Activated CD8-positive, alpha-beta memory T cell treated with anti-CD3 and anti-CD28 coated beads, Interleukin-2, amount 50 U/mL, for 1 hour (primary cell): ENCODE data around the gene KLHL20.
"Not testable (repeated sequence)": the region's sequence is repeated elsewhere in the genome, so short reads cannot be mapped to it uniquely, and the experiment has no call there.

Experiments
- DNase-seq: peaks from one replicate; pipeline ENCODE4 v3.0.0-alpha.2; 2020; ENCODE audit errors: extremely low read depth

Gene KLHL20

GRCh38 chr1:173714759-173715537 is at the start of gene KLHL20:
KLHL20 (plus strand) TSS chr1:173714981; CDS start chr1:173716044, 1,063 bp downstream.
- DNase-seq = peak; percentile 71

- no peak for DNase-seq
Observed at GRCh38 chr1:173666646-173667045, 48.1 kb upstream of the KLHL20 start.

- DNase-seq = no peak
Observed at GRCh38 chr1:173669491-173669941, 45.3 kb upstream of the KLHL20 start, which contains the start of gene ANKRD45. ANKRD45 (minus strand) TSS chr1:173669851; CDS start chr1:173659418, 10,433 bp downstream.

- not testable (repeated sequence) for DNase-seq
Observed at GRCh38 chr1:173674496-173674895, 40.3 kb upstream of the KLHL20 start.

GRCh38 chr1:173680152-173680551 is 34.6 kb upstream of the KLHL20 start:
- DNase-seq = not testable (repeated sequence)

GRCh38 chr1:173682184-173682583 is 32.6 kb upstream of the KLHL20 start:
- DNase-seq = no peak

- DNase-seq = not testable (repeated sequence)
Observed at GRCh38 chr1:173683838-173684237, 30.9 kb upstream of the KLHL20 start.

- not testable (repeated sequence) for DNase-seq
Observed at GRCh38 chr1:173685121-173685520, 29.7 kb upstream of the KLHL20 start.

GRCh38 chr1:173688300-173688699 is 26.5 kb upstream of the KLHL20 start:
- DNase-seq = no peak

GRCh38 chr1:173693238-173693637 is 21.5 kb upstream of the KLHL20 start:
- no peak for DNase-seq

GRCh38 chr1:173701299-173701698 is 13.5 kb upstream of the KLHL20 start:
- not testable (repeated sequence) for DNase-seq

- DNase-seq = no peak
Observed at GRCh38 chr1:173702736-173703135, 12.0 kb upstream of the KLHL20 start.

GRCh38 chr1:173705117-173705516 is 9.7 kb upstream of the KLHL20 start:
- no peak for DNase-seq

- DNase-seq = no peak
Observed at GRCh38 chr1:173708787-173709186, 6.0 kb upstream of the KLHL20 start.

- no peak for DNase-seq
Observed at GRCh38 chr1:173714441-173714758, 381 bp upstream of the KLHL20 start.

- no peak for DNase-seq
Observed at GRCh38 chr1:173715538-173715844, 710 bp downstream of the KLHL20 start.

- no peak for DNase-seq
Observed at GRCh38 chr1:173717238-173717637, 2.5 kb downstream of the KLHL20 start.

GRCh38 chr1:173731331-173731730 is 16.6 kb downstream of the KLHL20 start:
- DNase-seq = not testable (repeated sequence)

- DNase-seq = no peak
Observed at GRCh38 chr1:173733912-173734311, 19.1 kb downstream of the KLHL20 start.

GRCh38 chr1:173736104-173736503 is 21.3 kb downstream of the KLHL20 start:
- DNase-seq = not testable (repeated sequence)

GRCh38 chr1:173742203-173742886 is 27.6 kb downstream of the KLHL20 start:
- DNase-seq = no peak

- no peak for DNase-seq
Observed at GRCh38 chr1:173744651-173745050, 29.9 kb downstream of the KLHL20 start.

- DNase-seq = no peak
Observed at GRCh38 chr1:173749137-173749536, 34.4 kb downstream of the KLHL20 start.
